ENCODE measurements around the gene MPL.

MPL gene

GRCh38 chr1:43337588-43337987 is at the start of gene MPL:
TSS of gene MPL (plus strand) at chr1:43337818. CDS start at chr1:43337849, 31 bp downstream.
- no peak within 1 kb of the TSS for H3K4me3 ChIP-seq (ENCODE audit: low read depth, low read length)
- no peak for TF ChIP-seq CTCF (IDR thresholded peaks at IDR 0.05; ENCODE audit: borderline replicate concordance, insufficient read depth, low read depth, low read length)

- H3K4me3 ChIP-seq (ENCODE audit: low read depth, low read length): no peak overlapping the region
- TF ChIP-seq CTCF (IDR thresholded peaks at IDR 0.05; ENCODE audit: borderline replicate concordance, insufficient read depth, low read depth, low read length): no peak
Observed at GRCh38 chr1:43288058-43288784, 49.4 kb upstream of the MPL start.

GRCh38 chr1:43288785-43289706 is 48.6 kb upstream of the MPL start:
- no peak overlapping the region for H3K4me3 ChIP-seq (ENCODE audit: low read depth, low read length)
- TF ChIP-seq CTCF (IDR thresholded peaks at IDR 0.05; ENCODE audit: borderline replicate concordance, insufficient read depth, low read depth, low read length): no peak

GRCh38 chr1:43292216-43292615 is 45.4 kb upstream of the MPL start:
- TF ChIP-seq CTCF (IDR thresholded peaks at IDR 0.05; ENCODE audit: borderline replicate concordance, insufficient read depth, low read depth, low read length): no peak

GRCh38 chr1:43292679-43293078 is 44.9 kb upstream of the MPL start:
- H3K4me3 ChIP-seq (ENCODE audit: low read depth, low read length): no peak overlapping the region
- TF ChIP-seq CTCF (IDR thresholded peaks at IDR 0.05; ENCODE audit: borderline replicate concordance, insufficient read depth, low read depth, low read length): no peak

More at GRCh38 chr1:43292216-43292615, 45.4 kb upstream of the MPL start:
- H3K4me3 ChIP-seq (ENCODE audit: low read depth, low read length): no peak overlapping the region

GRCh38 chr1:43293176-43293575 is 44.4 kb upstream of the MPL start:
- H3K4me3 ChIP-seq (ENCODE audit: low read depth, low read length): no peak overlapping the region
- no peak for TF ChIP-seq CTCF (IDR thresholded peaks at IDR 0.05; ENCODE audit: borderline replicate concordance, insufficient read depth, low read depth, low read length)

Data from GM12875 (cell line).